ENCODE measurements around the gene ARHGEF40. TPM values are rescaled to one million over a fixed set of nuclear protein-coding genes. Genes with fewer than 3 reads are reported as not detected.

The ARHGEF40 gene
- total RNA-seq, 1 experiment from 2014 or later: 71.4 TPM

DNA sequence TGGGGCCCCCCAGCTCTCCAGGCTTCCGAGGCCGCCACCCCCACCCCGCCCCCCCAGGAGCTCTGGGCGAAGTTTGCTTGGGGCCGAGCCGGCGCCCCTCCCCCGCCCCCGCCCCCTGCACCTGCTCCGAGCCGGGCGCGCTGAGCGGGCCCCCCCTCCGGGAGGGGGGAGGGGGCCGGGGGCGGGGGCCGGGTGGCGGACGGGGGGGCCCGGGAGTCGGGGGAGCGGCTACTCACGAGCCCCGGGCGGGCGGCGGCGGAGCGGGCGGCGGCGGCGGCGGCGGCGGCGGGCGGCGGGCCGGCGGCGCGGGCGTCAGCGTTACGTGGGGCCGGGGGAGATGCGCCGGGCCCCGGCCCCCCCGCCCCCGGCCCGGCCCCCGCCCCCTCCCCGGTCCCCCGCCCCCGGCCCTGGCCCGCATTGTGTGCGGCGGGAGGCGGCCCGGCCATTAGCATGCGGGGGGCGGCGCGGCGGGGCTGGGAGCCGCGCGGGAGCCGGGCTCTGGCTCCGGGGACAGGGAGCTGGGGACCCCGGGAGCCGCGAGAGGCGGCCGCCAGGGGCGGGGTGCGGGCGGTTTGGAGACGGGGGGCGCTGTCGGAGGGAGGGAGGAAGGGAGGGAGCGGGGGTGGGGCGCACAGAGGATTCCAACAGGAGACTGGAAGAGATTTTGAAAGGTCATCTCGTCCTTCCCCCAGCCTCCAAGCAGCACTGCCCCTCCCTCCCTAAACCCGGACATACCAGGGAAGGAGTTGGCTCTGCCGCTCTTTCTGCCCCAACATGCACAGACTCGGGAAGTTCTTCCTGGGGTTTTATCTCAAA is 28.2 kb downstream of the ARHGEF40 start, which contains the start of gene ZNF219:
TSS of gene ZNF219 (minus strand) at position 580 of the 816 bp plus-strand sequence. CDS start 5,064 bp downstream, outside the sequence.
- TF ChIP-seq, protein P1, sequence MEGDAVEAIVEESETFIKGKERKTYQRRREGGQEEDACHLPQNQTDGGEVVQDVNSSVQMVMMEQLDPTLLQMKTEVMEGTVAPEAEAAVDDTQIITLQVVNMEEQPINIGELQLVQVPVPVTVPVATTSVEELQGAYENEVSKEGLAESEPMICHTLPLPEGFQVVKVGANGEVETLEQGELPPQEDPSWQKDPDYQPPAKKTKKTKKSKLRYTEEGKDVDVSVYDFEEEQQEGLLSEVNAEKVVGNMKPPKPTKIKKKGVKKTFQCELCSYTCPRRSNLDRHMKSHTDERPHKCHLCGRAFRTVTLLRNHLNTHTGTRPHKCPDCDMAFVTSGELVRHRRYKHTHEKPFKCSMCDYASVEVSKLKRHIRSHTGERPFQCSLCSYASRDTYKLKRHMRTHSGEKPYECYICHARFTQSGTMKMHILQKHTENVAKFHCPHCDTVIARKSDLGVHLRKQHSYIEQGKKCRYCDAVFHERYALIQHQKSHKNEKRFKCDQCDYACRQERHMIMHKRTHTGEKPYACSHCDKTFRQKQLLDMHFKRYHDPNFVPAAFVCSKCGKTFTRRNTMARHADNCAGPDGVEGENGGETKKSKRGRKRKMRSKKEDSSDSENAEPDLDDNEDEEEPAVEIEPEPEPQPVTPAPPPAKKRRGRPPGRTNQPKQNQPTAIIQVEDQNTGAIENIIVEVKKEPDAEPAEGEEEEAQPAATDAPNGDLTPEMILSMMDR (conservative IDR thresholded peaks at IDR 0.05): peak; percentile 22; the same call in 1 of the 3 replicates

More for the DNA sequence above, 28.2 kb downstream of the ARHGEF40 start, which contains the start of gene ZNF219:
- Histone ChIP-seq H2BK20ac (ENCODE audit: low read depth, low read length, poor library complexity, severe bottlenecking) (no peak within 1 kb of the TSS), H3K56ac (ENCODE audit: insufficient read length, low read depth, low read length) (no peak within 1 kb of the TSS), H3K27me3 (ENCODE audit: insufficient read depth, low read length) (no peaks in the 10 kb centered on the region), H4K20me1 (ENCODE audit: control insufficient read depth, insufficient read depth, insufficient read length) (peaks cover 3% of the 10 kb centered on the region), H3T11ph (ENCODE audit: low read length) (no peak within 1 kb of the TSS), H2BK15ac (ENCODE audit: low read depth, low read length) (no peak within 1 kb of the TSS), H3K4ac (ENCODE audit: low read depth, low read length) (no peak within 1 kb of the TSS), H3K4me2 (ENCODE audit: insufficient read depth, insufficient read length, low read length) (peak within 1 kb of the TSS; percentile 73), H2BK12ac (ENCODE audit: insufficient read length, low read depth, low read length) (no peak within 1 kb of the TSS), H3K79me2 (ENCODE audit: insufficient read depth, low read length) (peaks cover 12% of the 10 kb centered on the region; the same call in 1 of the 2 replicates), H3K4me1 (ENCODE audit: insufficient read depth, low read length) (peaks cover 27% of the 10 kb centered on the region), H4K5ac (ENCODE audit: insufficient read length, low read depth, low read length) (no peak within 1 kb of the TSS), H4K8ac (replicated peaks; ENCODE audit: insufficient read length, low read depth, low read length) (no peak within 1 kb of the TSS), H4K91ac (ENCODE audit: insufficient read length, low read depth, low read length) (no peak within 1 kb of the TSS), H3K23me2 (ENCODE audit: insufficient read length, low read depth, low read length, poor library complexity, severe bottlenecking) (peaks cover 22% of the 10 kb centered on the region), H3K79me1 (ENCODE audit: insufficient read depth, low read depth, low read length, poor library complexity, severe bottlenecking) (peaks cover 4% of the 10 kb centered on the region), H2AK5ac (ENCODE audit: insufficient read length, low read length) (no peak within 1 kb of the TSS), H3K18ac (ENCODE audit: insufficient read length, low read depth, low read length) (peak within 1 kb of the TSS; percentile 72), H2BK5ac (ENCODE audit: insufficient read length, low read length) (no peak within 1 kb of the TSS), H3K23ac (ENCODE audit: insufficient read length, low read depth, low read length) (no peak within 1 kb of the TSS), H3K27ac (ENCODE audit: insufficient read length, low read depth, low read length) (no peak within 1 kb of the TSS), H3K9ac (ENCODE audit: extremely low read depth, insufficient read length, low read length) (peak within 1 kb of the TSS; percentile 53), H3K14ac (ENCODE audit: insufficient read depth, low read length) (peak within 1 kb of the TSS; percentile 85; the same call in 1 of the 2 replicates), H2AFZ (ENCODE audit: low read length) (no peak within 1 kb of the TSS), H3K9me3 (ENCODE audit: control insufficient read depth, low read depth, low read length) (no peaks in the 10 kb centered on the region), H2BK120ac (ENCODE audit: low read depth, low read length, poor library complexity, severe bottlenecking) (no peak within 1 kb of the TSS)
- Mint-ChIP-seq H3K27me3 (ENCODE audit: low read depth) (no peaks in the 10 kb centered on the region), H3K9me3 (no peaks in the 10 kb centered on the region; a peak in 1 of 5 replicates), H3K36me3 (ENCODE audit: insufficient read depth in 1 of 3, low read depth in 3 of 3) (peaks cover 5 to 10% (median 6%) of the 10 kb centered on the region in 3 experiments), H3K27ac (peak within 1 kb of the TSS; percentile 84 to 96 (median 85)), H3K4me1 (peaks cover 75 to 79% of the 10 kb centered on the region in 2 experiments), H3K4me3 (peak within 1 kb of the TSS; percentile 79 to 92)
- peak; percentile 83 for DNase-seq
- WGBS (ENCODE audit: extremely low coverage, insufficient read length, low lambda C conversion rate): no CpG with 5 or more reads among the region's 90 CpGs
